Left ventricle myocardium inferior (tissue), 1 donor: ENCODE data around the gene ABHD18. TPM values are rescaled to one million over a fixed set of nuclear protein-coding genes. Genes with fewer than 3 reads are reported as not detected.
A peak's percentile ranks its signal among the peaks of the same experiment; 100 is the strongest.
"Not testable (repeated sequence)": the region's sequence is repeated elsewhere in the genome, so short reads cannot be mapped to it uniquely, and the experiment has no call there.

Experiments
- DNase-seq: peaks from one replicate; pipeline ENCODE4 v3.0.0-alpha.2; 2020
- H3K27ac ChIP-seq: fragments of 200-600 bp; replicated peaks from 2 replicates; pipeline ENCODE4 v1.8.0; 2021
- H3K27me3 ChIP-seq: fragments of 200-600 bp; 2 replicates; pipeline ENCODE4 v1.8.0; 2021; ENCODE audit warnings: low read depth
- H3K36me3 ChIP-seq: fragments of 200-600 bp; 2 replicates; pipeline ENCODE4 v1.8.0; 2021
- H3K4me1 ChIP-seq: fragments of 200-600 bp; 2 replicates; pipeline ENCODE4 v1.8.0; 2021
- H3K4me3 ChIP-seq: fragments of 200-600 bp; 2 replicates; pipeline ENCODE4 v1.8.0; 2021; ENCODE audit warnings: mild to moderate bottlenecking, moderate library complexity
- H3K9me3 ChIP-seq: fragments of 200-600 bp; replicated peaks from 2 replicates; pipeline ENCODE4 v1.8.0; 2021
- CTCF ChIP-seq: fragments of 200-600 bp; IDR thresholded peaks from 2 replicates; pipeline ENCODE4 v1.8.0; 2021; ENCODE audit warnings: antibody characterized with exemption, mild to moderate bottlenecking, borderline replicate concordance
- intact Hi-C: fragments of 100-400 bp; cut with micrococcal nuclease; formaldehyde crosslinking; loops from one replicate; pipeline ENCODE4 v1.11.0; 2022
- total RNA-seq: library from RNA; stranded (reverse); fragmentation: NEBNext Ultra II Directional; extraction: Animal tissue kit (Norgen Biotek cat#: 25700); gene quantifications from one replicate; pipeline ENCODE4 v1.2.1, GENCODE V29; 2021
- donor health status: DM: no; HTN: yes; CAD: no; lungs with severe emphysema.

The ABHD18 gene
- total RNA-seq, 1 donor from 2014 or later: 30.4 TPM

DNA sequence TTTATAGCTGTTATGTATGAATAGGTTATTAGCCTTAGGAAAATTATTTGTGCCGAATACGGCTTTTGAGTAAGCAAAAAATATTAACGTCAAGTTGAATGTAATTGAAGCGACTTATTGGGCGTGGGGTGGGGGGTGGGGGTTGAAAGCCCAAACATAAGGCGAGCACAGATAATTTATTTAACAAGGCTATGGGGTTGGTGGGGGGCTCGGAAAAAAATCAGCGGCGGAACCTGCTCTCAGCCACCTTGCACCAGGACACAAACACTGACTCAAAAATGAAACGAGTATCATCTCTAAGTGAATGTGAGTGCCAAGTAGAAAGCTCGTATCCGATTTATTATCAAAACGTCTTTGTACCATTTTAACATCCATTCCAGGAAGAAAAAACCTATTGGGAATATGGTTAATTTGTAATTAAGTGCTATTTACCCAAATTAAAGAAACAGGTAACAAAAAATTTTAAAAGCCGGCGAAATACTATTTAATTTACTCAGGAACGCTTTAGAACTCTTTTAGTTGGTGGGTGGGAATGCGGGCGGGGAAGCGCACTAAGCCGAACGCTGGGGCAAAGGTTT, 95.0 kb downstream of the ABHD18 start:
- H3K27me3 ChIP-seq: no peaks in the 10 kb centered on the region
- H3K27ac ChIP-seq: peak overlapping the region; percentile 98
- H3K36me3 ChIP-seq: no peaks in the 10 kb centered on the region
- no peaks in the 10 kb centered on the region for H3K9me3 ChIP-seq
- intact Hi-C loops: no loop called here
- no peak for TF ChIP-seq CTCF
- peak overlapping the region; percentile 91 for H3K4me3 ChIP-seq
- H3K4me1 ChIP-seq: peaks cover 23% of the 10 kb centered on the region
- no peak for DNase-seq

- no peaks in the 10 kb centered on the region for H3K9me3 ChIP-seq
- intact Hi-C loops: no loop called here
- H3K4me3 ChIP-seq: peak within 1 kb of the TSS; percentile 91
These were observed 95.7 kb downstream of the ABHD18 start, which contains the start of gene LARP1B for GRCh38 chr4:128060699-128061565. Gene LARP1B, plus strand, starts transcription at chr4:128061312. Its CDS starts 13,640 bp downstream, at chr4:128074952.

DNA sequence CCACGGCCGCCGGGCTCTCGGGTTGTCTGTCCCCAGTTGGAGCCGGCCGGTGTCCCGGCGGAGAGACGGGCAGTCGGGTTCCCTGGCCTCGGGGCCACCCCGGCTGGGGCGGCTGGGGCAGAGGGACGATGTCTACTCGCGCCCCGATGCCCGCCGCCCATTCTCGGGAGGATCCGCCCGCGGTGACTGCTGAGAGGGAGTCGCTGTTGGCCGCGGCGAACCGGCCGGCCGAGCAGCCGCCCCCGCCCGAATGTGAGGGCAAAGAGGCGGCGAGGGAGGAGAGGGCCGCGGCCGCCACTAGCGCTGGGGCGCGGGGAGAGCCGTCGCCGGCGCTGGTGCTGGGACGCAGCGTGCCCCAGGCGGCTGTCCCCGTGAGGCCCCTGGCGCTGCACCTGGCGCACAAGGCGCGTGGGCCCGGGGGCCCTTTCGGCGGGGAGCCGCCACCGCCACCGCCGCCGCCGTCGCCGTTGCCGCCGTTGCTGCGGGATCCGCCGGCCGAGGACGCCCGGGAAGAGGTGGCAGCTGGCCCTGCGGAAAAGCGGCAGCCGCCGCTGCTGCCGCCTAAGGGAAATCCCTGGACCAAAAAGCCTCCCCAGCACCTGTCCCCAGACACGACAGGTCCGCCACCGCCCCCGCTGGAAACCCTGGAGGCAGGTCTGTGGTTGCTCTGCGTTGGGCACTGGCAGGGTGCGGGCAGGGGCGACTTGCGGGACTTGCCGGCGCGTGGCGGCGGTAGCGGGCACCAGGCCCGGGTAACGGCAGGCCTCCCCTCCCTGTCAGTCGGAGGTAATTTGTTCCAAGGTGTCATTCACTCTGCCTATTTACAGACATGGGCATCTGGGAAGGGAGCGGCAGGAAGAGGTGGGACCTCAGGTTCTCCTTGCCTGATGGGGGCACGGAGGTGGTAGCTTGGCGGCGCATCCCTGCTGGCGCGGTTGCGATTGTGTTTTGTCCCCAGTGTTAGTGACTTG, 96.6 kb downstream of the ABHD18 start:
- TF ChIP-seq CTCF: no peak
- intact Hi-C loops: no loop called here
- H3K4me3 ChIP-seq: peak overlapping the region; percentile 91
- peak overlapping the region; percentile 98 for H3K27ac ChIP-seq
- H3K4me1 ChIP-seq: peaks cover 23% of the 10 kb centered on the region
- H3K27me3 ChIP-seq: no peaks in the 10 kb centered on the region
- H3K36me3 ChIP-seq: no peaks in the 10 kb centered on the region
- H3K9me3 ChIP-seq: no peaks in the 10 kb centered on the region
- DNase-seq: peak; percentile 53

More at GRCh38 chr4:128060699-128061565, 95.7 kb downstream of the ABHD18 start, which contains the start of gene LARP1B:
- Histone ChIP-seq H3K36me3 (no peaks in the 10 kb centered on the region), H3K4me1 (peaks cover 23% of the 10 kb centered on the region), H3K27ac (peak within 1 kb of the TSS; percentile 98), H3K27me3 (no peaks in the 10 kb centered on the region)
- TF ChIP-seq CTCF: no peak
- DNase-seq: peak; percentile 96

GRCh38 chr4:128066453-128066820, 101.2 kb downstream of the ABHD18 start:
- H3K4me3 ChIP-seq, H3K36me3 ChIP-seq, H3K9me3 ChIP-seq, H3K27me3 ChIP-seq, intact Hi-C loops, DNase-seq, H3K27ac ChIP-seq: not testable (repeated sequence)
- peaks cover 16% of the 10 kb centered on the region for H3K4me1 ChIP-seq

DNA sequence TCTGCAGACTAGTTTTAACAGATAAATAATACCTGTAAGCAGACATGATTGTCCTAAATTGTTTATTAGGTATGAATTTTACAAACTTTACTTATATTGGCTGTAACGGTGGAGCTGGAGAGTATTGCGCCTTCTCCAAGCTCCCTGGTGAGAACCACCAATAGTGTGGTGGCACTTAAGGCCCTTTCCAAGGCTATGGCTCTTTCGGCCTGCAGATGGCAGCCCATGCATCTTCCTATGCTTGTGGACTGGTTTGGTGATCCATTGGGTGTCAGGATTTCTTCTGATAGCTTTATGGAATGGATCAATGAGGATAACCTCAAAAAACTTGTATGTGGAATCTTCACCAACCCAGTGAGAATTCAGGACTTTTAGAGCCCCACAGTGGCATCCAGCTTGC, 103.7 kb downstream of the ABHD18 start:
- no peaks in the 10 kb centered on the region for H3K27me3 ChIP-seq
- no peak for DNase-seq
- no peaks in the 10 kb centered on the region for H3K9me3 ChIP-seq
- intact Hi-C loops: no loop called here
- H3K4me1 ChIP-seq: no peaks in the 10 kb centered on the region
- H3K36me3 ChIP-seq: no peaks in the 10 kb centered on the region
- no peak overlapping the region for H3K4me3 ChIP-seq
- no peak overlapping the region for H3K27ac ChIP-seq
- TF ChIP-seq CTCF: peak; percentile 38
